GM19395 (cell line): ENCODE data around the gene MPO.

Experiments
- ATAC-seq: cut with Tn5 transposase; IDR thresholded peaks from one replicate; pipeline ENCODE4 v1.9.1; 2021; ENCODE audit warnings: mild to moderate bottlenecking, moderate library complexity; ENCODE audit not compliant: unreplicated experiment

The MPO gene

GRCh38 chr17:58307468-58308172 lies 26.9 kb upstream of the MPO start:
- no peak for ATAC-seq

- no peak for ATAC-seq
These were observed 25.6 kb upstream of the MPO start for GRCh38 chr17:58306131-58306951.

- ATAC-seq: no peak
These were observed 24.9 kb upstream of the MPO start for GRCh38 chr17:58305626-58306025.

DNA sequence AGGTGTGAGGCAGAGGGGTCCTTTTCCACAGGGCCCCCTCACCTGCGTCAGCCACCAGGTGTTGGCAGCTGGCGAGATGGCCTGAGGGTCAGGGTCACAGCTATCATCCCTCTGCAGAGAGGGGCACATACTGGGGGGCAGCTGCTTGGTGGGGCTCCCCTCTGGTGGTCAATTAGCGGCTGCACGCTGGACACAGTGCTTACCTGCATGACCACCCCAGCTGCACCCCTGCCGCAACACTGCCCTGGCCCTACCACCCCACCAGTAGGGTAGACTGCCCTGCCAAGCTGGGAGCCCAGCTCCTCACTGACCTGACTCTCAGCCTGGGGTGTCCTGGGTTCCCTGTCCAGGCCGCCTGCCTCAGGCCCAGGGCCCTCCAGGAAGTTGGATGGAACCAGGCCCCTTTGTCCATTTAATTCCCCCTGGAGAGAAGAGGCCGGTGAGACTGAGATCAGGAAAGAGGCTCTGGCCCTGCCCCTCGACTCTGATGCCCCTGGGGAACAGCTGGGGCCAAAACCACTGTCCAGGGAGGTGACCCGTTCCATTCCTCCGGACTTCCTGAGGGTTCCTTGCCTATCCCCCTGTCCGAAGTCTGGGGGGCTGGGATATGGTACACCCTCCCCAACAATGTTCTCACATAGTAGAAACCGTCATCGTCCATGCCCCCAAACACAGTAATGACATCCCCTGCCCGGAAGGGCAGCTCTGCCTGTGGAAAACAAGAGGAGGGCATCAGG lies 24.2 kb upstream of the MPO start:
- no peak for ATAC-seq

DNA sequence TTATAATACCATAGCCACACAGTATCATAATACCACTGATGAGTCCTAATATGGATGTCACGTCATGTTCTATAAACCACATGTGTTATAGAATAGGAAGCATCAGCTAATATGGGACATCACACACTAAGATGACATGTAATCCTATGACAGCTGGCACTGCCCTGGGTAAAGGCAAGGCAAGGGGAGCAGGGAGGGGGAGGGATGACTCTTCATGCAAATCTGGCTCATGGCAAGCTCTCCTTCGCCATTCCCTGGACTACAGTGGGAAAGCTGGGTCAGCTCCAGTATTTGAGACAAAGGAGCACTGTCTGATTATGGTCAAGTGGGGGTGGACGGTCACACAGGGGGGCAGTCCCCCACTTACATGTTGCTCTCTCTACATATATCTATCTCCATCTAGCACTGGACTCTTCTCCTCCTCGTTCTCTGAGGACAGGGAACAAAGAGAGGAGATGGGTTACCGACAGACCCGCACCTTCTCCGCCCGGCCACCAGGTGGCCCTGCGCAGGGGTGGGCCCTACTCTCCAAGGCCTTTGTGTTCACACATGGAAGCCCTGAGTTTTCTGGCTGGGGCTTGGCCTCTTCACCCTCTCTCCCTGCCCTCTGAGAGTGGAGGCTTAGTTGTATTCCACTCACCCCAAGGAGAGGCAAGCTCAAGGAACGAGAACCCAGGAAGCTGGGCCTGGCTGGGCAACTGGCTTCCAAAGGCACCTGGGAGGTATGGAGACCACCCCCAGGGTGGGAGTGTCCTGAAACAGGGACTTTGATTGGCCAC lies 23.4 kb upstream of the MPO start:
- no peak for ATAC-seq

GRCh38 chr17:58302919-58303585 lies 22.3 kb upstream of the MPO start:
- no peak for ATAC-seq

DNA sequence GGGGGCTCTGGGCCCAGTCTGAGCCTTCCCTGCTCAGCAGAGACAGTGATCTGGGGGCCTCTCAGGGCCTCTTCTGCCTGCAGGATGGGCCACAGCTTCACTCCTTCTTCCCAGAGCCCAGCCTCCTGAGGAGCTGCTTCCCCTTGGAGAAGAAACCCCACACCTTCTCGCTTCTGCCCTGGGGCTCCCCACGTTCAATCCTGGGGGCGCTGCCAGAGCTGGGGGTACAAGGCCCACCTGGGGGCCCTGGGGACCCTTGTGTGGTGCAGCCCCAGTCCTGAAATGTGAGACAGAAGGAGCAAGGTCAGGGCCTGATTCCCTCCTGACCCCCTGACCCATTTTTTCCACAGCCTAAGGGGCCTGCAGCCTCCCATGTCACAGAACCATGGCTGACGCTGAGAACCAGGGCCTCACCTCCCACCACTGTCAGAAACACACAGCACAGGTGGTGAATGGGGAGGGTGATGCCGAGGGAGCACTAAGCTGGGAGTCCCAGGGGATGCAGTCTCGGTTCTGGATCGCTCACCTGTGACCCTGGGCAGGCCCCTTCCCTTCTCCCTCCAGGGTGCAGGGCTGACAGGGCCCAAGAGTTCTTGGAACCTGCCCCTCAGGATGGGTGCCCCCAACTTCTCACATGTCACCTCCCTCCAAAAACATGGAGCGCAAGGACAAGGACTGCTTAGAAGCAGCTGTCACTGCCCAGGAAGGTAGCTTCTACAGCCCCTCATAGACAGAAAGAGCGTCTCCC lies 21.6 kb upstream of the MPO start:
- ATAC-seq: no peak

DNA sequence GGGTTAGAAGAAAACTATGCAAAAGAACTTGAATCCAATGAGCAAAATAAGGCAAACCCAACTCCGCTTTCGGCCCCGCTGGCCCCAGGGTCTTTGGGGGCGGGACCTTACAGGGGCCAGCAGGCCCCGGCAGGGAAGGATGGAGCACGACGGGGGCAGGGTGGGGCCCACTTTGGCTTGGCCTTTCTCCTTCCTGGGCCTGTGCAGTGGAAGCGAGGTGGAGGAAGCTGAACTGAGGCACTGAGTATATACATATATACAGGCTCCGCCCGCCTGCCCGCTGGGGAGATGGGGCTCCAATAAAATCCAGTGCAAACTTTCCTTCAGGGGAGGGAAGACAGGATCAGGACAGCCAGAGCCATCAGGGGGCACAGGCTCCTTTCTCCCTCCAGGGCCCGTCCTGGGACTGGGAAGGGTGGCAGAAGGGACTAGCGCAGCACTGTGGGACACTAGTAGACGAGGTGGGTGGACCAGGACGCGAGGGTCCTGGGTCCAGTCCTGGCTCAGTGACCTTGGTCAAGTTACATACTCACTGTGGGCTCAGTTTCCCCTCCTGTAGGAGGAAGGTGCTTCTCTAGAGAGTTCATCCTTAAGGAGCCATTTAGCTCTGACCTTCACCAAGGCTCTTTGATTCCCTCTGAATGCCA lies 20.9 kb upstream of the MPO start:
- no peak for ATAC-seq

- no peak for ATAC-seq
These were observed 19.6 kb upstream of the MPO start for GRCh38 chr17:58300336-58300735.

DNA sequence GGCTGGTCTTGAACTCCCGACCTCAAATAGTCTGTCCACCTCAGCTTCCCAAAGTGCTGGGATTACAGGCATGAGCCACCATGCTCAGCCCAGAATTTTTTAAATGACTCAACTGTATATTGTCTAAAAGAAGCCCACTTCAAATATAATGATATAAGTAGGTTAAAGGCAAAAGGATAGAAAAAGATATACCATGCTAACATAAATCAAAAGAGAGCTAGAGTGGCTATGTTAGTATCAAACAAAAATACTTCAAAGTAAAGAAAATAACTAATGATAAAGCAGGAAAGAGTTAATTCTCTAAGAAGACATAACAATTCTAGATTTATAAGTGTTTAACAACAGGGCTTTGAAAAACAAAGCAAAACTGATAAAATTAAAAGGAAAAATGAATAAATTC lies 13.3 kb upstream of the MPO start:
- ATAC-seq: no peak

GRCh38 chr17:58291246-58291645 lies 10.5 kb upstream of the MPO start:
- ATAC-seq: no peak

DNA sequence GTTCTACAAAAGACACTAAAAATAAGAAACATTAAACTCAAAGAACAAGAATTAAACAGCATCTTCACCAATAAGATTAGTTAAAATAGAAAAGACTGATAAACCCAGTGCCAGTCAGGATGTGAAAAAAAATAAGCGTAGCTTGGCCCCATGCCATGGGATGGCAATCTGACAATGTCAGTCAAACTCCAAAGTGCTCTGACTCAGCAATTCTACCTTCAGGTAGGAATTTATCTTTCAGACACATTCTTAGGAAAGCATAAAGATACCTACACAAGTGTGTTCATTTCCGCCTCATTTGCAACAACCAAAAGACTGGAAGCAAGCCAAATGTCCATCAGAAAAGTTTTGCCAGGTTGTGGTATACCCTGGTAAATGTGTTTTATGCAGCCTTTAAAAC lies 9.1 kb upstream of the MPO start:
- ATAC-seq: no peak

DNA sequence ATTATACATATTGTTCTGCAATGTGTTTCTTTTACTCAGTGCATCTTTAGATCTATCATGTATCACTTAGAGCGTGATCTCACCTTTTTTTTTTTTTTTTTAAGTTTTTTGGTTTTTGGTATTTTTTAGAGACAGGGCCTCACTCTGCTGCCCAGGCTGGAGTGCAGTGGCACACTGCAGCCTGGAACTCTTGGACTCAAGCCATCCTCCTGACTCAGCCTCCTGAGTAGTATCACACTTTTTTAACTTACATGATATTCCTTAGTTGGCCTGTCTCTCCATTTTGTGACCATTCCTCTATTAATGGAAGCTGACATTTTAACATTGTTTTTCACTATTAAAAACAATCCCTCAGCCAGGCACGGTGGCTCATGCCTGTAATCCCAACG lies 4.7 kb upstream of the MPO start:
- ATAC-seq: no peak

GRCh38 chr17:58284613-58285421 lies 4.1 kb upstream of the MPO start:
- no peak for ATAC-seq

GRCh38 chr17:58283674-58284612 lies 3.2 kb upstream of the MPO start:
- no peak for ATAC-seq

DNA sequence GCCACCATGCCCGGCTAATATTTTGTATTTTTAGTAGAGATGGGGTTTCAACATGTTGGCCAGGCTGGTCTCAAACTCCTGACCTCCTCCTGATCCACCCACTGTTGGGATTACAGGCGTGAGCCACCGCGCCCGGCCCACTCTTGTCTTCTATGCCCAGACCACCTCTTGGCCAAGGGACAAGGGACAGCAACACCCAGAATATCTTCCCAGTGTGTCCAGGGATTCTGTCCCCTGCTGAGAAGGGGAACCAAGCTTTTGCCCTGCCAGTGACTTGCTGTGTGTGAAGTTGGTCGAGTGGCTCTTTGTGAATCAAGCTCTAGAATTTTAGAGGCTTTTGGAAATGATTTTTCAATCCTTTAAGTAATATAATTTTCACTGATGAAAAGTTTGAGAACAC lies 1.7 kb upstream of the MPO start:
- no peak for ATAC-seq

DNA sequence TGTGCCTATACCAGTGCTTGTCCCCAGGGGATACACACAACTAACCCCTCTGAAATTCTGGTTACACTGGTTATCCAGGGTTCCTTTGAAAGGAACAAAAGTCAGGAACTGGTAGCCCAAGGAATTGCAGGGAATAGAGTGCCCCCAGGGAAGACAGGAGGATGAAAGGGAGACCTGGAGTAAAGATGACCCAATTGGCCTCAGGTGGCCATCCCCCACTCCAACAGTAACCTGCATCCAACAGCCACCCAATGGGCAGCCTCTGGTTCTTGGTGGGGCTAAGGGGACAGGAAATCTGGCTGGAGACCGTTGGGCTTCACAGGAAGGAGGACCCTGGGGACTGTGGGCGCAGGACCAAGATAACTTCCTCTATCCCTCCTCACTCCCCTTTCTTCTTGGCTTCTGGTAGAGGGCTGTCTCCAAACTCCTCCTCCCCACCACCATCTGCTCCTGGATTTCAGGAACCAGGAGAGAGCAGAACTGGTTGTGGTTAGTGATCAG lies 826 bp upstream of the MPO start:
- no peak for ATAC-seq
